SK-N-SH (cell line): ENCODE results near the gene DHRS12. TPM values are rescaled to one million over a fixed set of nuclear protein-coding genes. Genes with fewer than 3 reads are reported as not detected.

ENCODE experiments used
- CTCF ChIA-PET: fragments of 300-600, 350-600 bp; formaldehyde crosslinking; extraction: SDS; loops from one replicate; lab custom pipeline; 2021; lab: Yijun Ruan, JAX
- POLR2A ChIA-PET: fragments of 350-600 bp; sonication (Branson Sonifier 250); formaldehyde crosslinking; extraction: SDS; loops from one replicate; lab custom pipeline; 2020; ENCODE audit warnings: antibody characterized with exemption, inconsistent platforms; lab: Yijun Ruan, JAX
- DNase-seq: peaks from one replicate; pipeline ENCODE4 v3.0.0; 2012
- H2AFZ ChIP-seq: fragments of 200-600 bp; sonication (generic); 2 replicates; pipeline ENCODE4 v1.8.1; 2016; ENCODE audit warnings: antibody characterized with exemption, mild to moderate bottlenecking, low read depth
- H3F3A ChIP-seq: fragments of 200-600 bp; sonication (generic); replicated peaks from 2 replicates; pipeline ENCODE3; 2016; ENCODE audit warnings: antibody characterized with exemption, mild to moderate bottlenecking; ENCODE audit not compliant: insufficient read depth
- H3K27ac ChIP-seq, 2 experiments: fragments of 200-500 bp in 1 of 2; fragments of 200-600 bp in 1 of 2; sonication (Bioruptor generic) in 1 of 2; sonication (generic), shearing (Covaris generic) in 1 of 2; 2 replicates each; pipeline versions ENCODE4 v1.5.1 to v1.6.1; 2014 to 2016; ENCODE audit warnings: low read depth in 2 of 2, inconsistent platforms in 1 of 2, low read length in 1 of 2, mild to moderate bottlenecking in 1 of 2, mixed read lengths in 1 of 2
- H3K27me3 ChIP-seq: fragments of 200-600 bp; sonication (generic), shearing (Covaris generic); 2 replicates; pipeline ENCODE4 v1.6.1; 2016; ENCODE audit warnings: mixed run types; ENCODE audit not compliant: insufficient read depth
- H3K36me3 ChIP-seq, 2 experiments: fragments of 200-500 bp in 1 of 2; fragments of 200-600 bp in 1 of 2; sonication (Bioruptor generic) in 1 of 2; sonication (generic) in 1 of 2; replicated peaks in 1 of 2; 2 replicates each; pipeline versions ENCODE3 to v1.5.1; 2014 to 2016; ENCODE audit warnings: low read length in 1 of 2, mild to moderate bottlenecking in 1 of 2; ENCODE audit not compliant: insufficient read depth in 2 of 2, control insufficient read depth in 1 of 2
- H3K4me1 ChIP-seq, 2 experiments: fragments of 200-500 bp in 1 of 2; fragments of 200-600 bp in 1 of 2; sonication (Bioruptor generic) in 1 of 2; sonication (generic), shearing (Covaris generic) in 1 of 2; 2 replicates each; pipeline versions ENCODE4 v1.5.1 to v1.6.1; 2014 to 2016; ENCODE audit warnings: low read depth in 1 of 2, low read length in 1 of 2, mixed run types in 1 of 2; ENCODE audit not compliant: insufficient read depth in 2 of 2, control insufficient read depth in 1 of 2
- H3K4me2 ChIP-seq: fragments of 200-600 bp; sonication (generic), shearing (Covaris generic); 2 replicates; pipeline ENCODE4 v1.6.1; 2017; ENCODE audit warnings: mixed run types
- H3K4me3 ChIP-seq, 2 experiments: fragments of 200-500 bp in 1 of 2; fragments of 200-600 bp in 1 of 2; sonication (Bioruptor generic) in 1 of 2; sonication (generic), shearing (Covaris generic) in 1 of 2; 2 replicates each; pipeline versions ENCODE4 v1.5.1 to v1.8.1; 2014 to 2016; ENCODE audit warnings: low read depth in 2 of 2, inconsistent platforms in 1 of 2, low read length in 1 of 2, mild to moderate bottlenecking in 1 of 2, mixed read lengths in 1 of 2, moderate library complexity in 1 of 2
- H3K79me2 ChIP-seq: fragments of 200-600 bp; sonication (generic); 2 replicates; pipeline ENCODE4 v1.8.1; 2017; ENCODE audit warnings: mild to moderate bottlenecking; ENCODE audit not compliant: insufficient read depth
- H3K9ac ChIP-seq: fragments of 200-600 bp; sonication (generic); 2 replicates; pipeline ENCODE4 v1.6.1; 2017; ENCODE audit warnings: mixed run types
- H3K9me2 ChIP-seq: fragments of 200-600 bp; sonication (generic); 2 replicates; pipeline ENCODE4 v1.6.1; 2017; ENCODE audit warnings: mixed run types
- H3K9me3 ChIP-seq: fragments of 200-600 bp; sonication (generic); 2 replicates; pipeline ENCODE4 v1.6.1; 2017; ENCODE audit warnings: mixed run types, mild to moderate bottlenecking, moderate library complexity
- H4K20me1 ChIP-seq: fragments of 200-600 bp; sonication (generic); 2 replicates; pipeline ENCODE4 v1.6.1; 2017; ENCODE audit warnings: mild to moderate bottlenecking, mixed run types; ENCODE audit not compliant: insufficient read depth
- EP300 ChIP-seq, 2 experiments: IDR thresholded peaks; 2 replicates each; pipeline versions ENCODE4 v1.4.0 to v1.6.1; 2012; ENCODE audit warnings: borderline replicate concordance in 1 of 2, low read depth in 1 of 2, low read length in 1 of 2
- EZH2phosphoT487 ChIP-seq: fragments of 200-600 bp; sonication (generic); IDR thresholded peaks from 2 replicates; pipeline ENCODE4 v1.6.1; 2017; ENCODE audit warnings: low read depth, mixed run types, mild to moderate bottlenecking, antibody characterized with exemption, moderate library complexity, borderline replicate concordance
- FOSL2 ChIP-seq: IDR thresholded peaks from 2 replicates; pipeline ENCODE4 v1.4.0; 2012; ENCODE audit warnings: low read depth, mild to moderate bottlenecking, moderate library complexity, borderline replicate concordance
- FOXM1 ChIP-seq: IDR thresholded peaks from 2 replicates; pipeline ENCODE4 v1.4.0; 2012; ENCODE audit warnings: low read depth, mild to moderate bottlenecking
- GATA2 ChIP-seq: sonication (generic); formaldehyde crosslinking; IDR thresholded peaks from 2 replicates; pipeline ENCODE4 v1.5.0; 2020; ENCODE audit warnings: mild to moderate bottlenecking, missing genetic modification reagents
- IRF3 ChIP-seq: fragments of 150-350 bp; IDR thresholded peaks from 2 replicates; pipeline ENCODE4 v1.6.1; 2016; ENCODE audit warnings: mild to moderate bottlenecking, low read depth, low read length
- JUND ChIP-seq: IDR thresholded peaks from 2 replicates; pipeline ENCODE4 v1.4.0; 2012
- MEF2A ChIP-seq: IDR thresholded peaks from 2 replicates; pipeline ENCODE4 v1.4.0; 2012; ENCODE audit warnings: low read depth, borderline replicate concordance
- MXI1 ChIP-seq: IDR thresholded peaks from 2 replicates; pipeline ENCODE4 v1.6.1; 2012; ENCODE audit warnings: mild to moderate bottlenecking, low read depth, low read length, improper control_type of control experiment
- NFIC ChIP-seq: IDR thresholded peaks from 2 replicates; pipeline ENCODE4 v1.4.0; 2012; ENCODE audit warnings: borderline replicate concordance
- NRF1 ChIP-seq: IDR thresholded peaks from 2 replicates; pipeline ENCODE4 v1.6.1; 2012; ENCODE audit warnings: low read depth, mild to moderate bottlenecking, low read length
- POLR2AphosphoS5 ChIP-seq: IDR thresholded peaks from 2 replicates; pipeline ENCODE4 v1.6.1; 2012; ENCODE audit warnings: low read depth, low read length
- RAD21 ChIP-seq: IDR thresholded peaks from 2 replicates; pipeline ENCODE4 v1.6.1; 2012; ENCODE audit warnings: mild to moderate bottlenecking, low read length
- RCOR1 ChIP-seq: fragments of 150-350 bp; IDR thresholded peaks from 2 replicates; pipeline ENCODE4 v1.6.1; 2017; ENCODE audit warnings: antibody characterized with exemption, low read length
- RFX5 ChIP-seq: IDR thresholded peaks from 2 replicates; pipeline ENCODE4 v1.6.1; 2012; ENCODE audit warnings: mild to moderate bottlenecking, improper control_type of control experiment, low read length
- RXRA ChIP-seq: IDR thresholded peaks from 2 replicates; pipeline ENCODE4 v1.4.0; 2012; ENCODE audit warnings: low read depth, mild to moderate bottlenecking, borderline replicate concordance
- TAF1 ChIP-seq: IDR thresholded peaks from 2 replicates; pipeline ENCODE4 v1.6.1; 2012; ENCODE audit warnings: low read depth, mild to moderate bottlenecking, low read length, moderate library complexity, borderline replicate concordance
- TEAD4 ChIP-seq: IDR thresholded peaks from 2 replicates; pipeline ENCODE4 v1.4.0; 2012; ENCODE audit warnings: mild to moderate bottlenecking, borderline replicate concordance; ENCODE audit not compliant: insufficient read depth
- YY1 ChIP-seq: IDR thresholded peaks from 2 replicates; pipeline ENCODE4 v1.4.0; 2012; ENCODE audit warnings: low read depth, mild to moderate bottlenecking
- WGBS: methylation state at CpG from one replicate; pipeline ENCODE4 v1.1.6; 2017; ENCODE audit warnings: low lambda C conversion rate; 5-methylcytosine and 5-hydroxymethylcytosine counted together
- polyA plus RNA-seq, 3 experiments: library from polyadenylated mRNA; depleted of rRNA; stranded (reverse); fragments of >200 nt; gene quantifications; 2 replicates each; pipeline ENCODE4 v1.2.3, GENCODE V29; 2012
- TF ChIP-seq, protein P1 (sequence below): IDR thresholded peaks from 2 replicates; pipeline ENCODE4 v1.4.0; 2012; ENCODE audit warnings: low read depth

Gene DHRS12
- polyA plus RNA-seq, 1 of the 3 experiments (the other 2 are of a cell fraction) = 9.6 TPM

DNA sequence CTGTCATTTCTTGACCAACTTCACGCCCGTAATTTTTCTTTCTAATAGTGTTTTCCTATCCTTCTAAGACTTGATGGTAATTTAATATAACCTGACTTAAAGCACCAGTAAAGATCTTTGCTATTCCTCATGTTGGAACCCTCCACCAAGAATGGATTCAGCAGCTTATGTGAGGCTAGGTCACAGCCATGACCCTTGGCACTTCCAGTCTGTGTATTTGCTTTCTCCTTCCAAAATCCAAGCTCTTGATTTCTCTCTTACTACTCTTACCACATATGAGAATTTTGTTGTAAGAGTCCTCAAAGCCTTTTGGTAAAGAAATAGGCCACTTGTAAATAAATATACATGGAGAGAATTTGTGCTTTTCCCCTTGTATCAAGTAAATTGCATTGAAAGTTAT is 61.4 kb downstream of the DHRS12 start:
- Histone ChIP-seq H3K9me2 (no peaks in the 10 kb centered on the region), H3K36me3 (peaks cover 26% of the 10 kb centered on the region in 2 experiments), H3K27ac (no peak overlapping the region), H3K79me2 (no peaks in the 10 kb centered on the region), H3K9me3 (peaks cover 3% of the 10 kb centered on the region; the same call in 1 of the 2 replicates), H3F3A (no peaks in the 10 kb centered on the region), H3K4me3 (no peak overlapping the region), H3K9ac (no peak overlapping the region), H3K4me1 (peaks cover 6 to 7% of the 10 kb centered on the region in 2 experiments), H3K27me3 (no peaks in the 10 kb centered on the region), H4K20me1 (no peaks in the 10 kb centered on the region), H2AFZ (no peak overlapping the region), H3K4me2 (no peak overlapping the region)
- TF ChIP-seq POLR2AphosphoS5 (no peak), EZH2phosphoT487 (no peak), GATA2 (CRISPR knock-in tag) (no peak), NFIC (no peak), RXRA (no peak)
- TF ChIP-seq, protein P1, sequence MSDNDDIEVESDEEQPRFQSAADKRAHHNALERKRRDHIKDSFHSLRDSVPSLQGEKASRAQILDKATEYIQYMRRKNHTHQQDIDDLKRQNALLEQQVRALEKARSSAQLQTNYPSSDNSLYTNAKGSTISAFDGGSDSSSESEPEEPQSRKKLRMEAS = no peak
- ChIA-PET POLR2A (interaction anchor here (1.4 kb wide), 1 partner anchor 289 kb away, joined by 4 read pairs; no protein-coding TSS in a partner anchor), CTCF (interaction anchor here (1.2 to 1.6 kb wide), 6 partner anchors 9 to 156 kb away, joined by 3 to 7 read pairs (median 4); no protein-coding TSS in a partner anchor)
- 94% methylated on average over 2 of the region's 2 CpGs for WGBS
- no peak for DNase-seq

GRCh38 chr13:51742031-51742430 is 61.9 kb downstream of the DHRS12 start:
- WGBS = 91% methylated on average over 2 of the region's 2 CpGs
- H3K4me1 ChIP-seq = peaks cover 6 to 7% of the 10 kb centered on the region in 2 experiments
- no peak for DNase-seq
- H2AFZ ChIP-seq = no peak overlapping the region
- no peak overlapping the region for H3K27ac ChIP-seq
- TF ChIP-seq JUND = no peak
- no peak for TF ChIP-seq RCOR1
- TF ChIP-seq FOXM1 = no peak
- TF ChIP-seq MXI1 = no peak
- TF ChIP-seq RAD21 = no peak
- no peak for TF ChIP-seq FOSL2
- TF ChIP-seq TAF1 = no peak
- no peak for TF ChIP-seq MEF2A
- TF ChIP-seq TEAD4 = no peak
- no peak for TF ChIP-seq EP300 (IDR thresholded peaks at IDR 0.05; ENCODE audit: borderline replicate concordance in 1 of 2, low read depth in 1 of 2, low read length in 1 of 2)
- no peak for TF ChIP-seq RFX5
- TF ChIP-seq, protein P1 = no peak
- no peak for TF ChIP-seq NRF1
- TF ChIP-seq YY1 = no peak
- TF ChIP-seq IRF3 = no peak
- H3K27me3 ChIP-seq = no peaks in the 10 kb centered on the region
- no peak overlapping the region for H3K4me3 ChIP-seq
- H4K20me1 ChIP-seq = no peaks in the 10 kb centered on the region
- no peaks in the 10 kb centered on the region for H3F3A ChIP-seq
- H3K9ac ChIP-seq = no peak overlapping the region
- H3K4me2 ChIP-seq = no peak overlapping the region
- H3K36me3 ChIP-seq = peaks cover 20 to 24% of the 10 kb centered on the region in 2 experiments
- POLR2A ChIA-PET = interaction anchor here (1.4 kb wide), 1 partner anchor 289 kb away, joined by 4 read pairs; no protein-coding TSS in a partner anchor
- CTCF ChIA-PET = interaction anchor here (0.9 to 1.6 kb wide), 5 partner anchors 10 to 156 kb away, joined by 3 to 7 read pairs (median 4); no protein-coding TSS in a partner anchor
- H3K79me2 ChIP-seq = no peaks in the 10 kb centered on the region
- no peaks in the 10 kb centered on the region for H3K9me2 ChIP-seq
- no peaks in the 10 kb centered on the region for H3K9me3 ChIP-seq
